ENCODE data around the gene TAF8. TPM values are rescaled to one million over a fixed set of nuclear protein-coding genes. Genes with fewer than 3 reads are reported as not detected.
A peak's percentile ranks its signal among the peaks of the same experiment; 100 is the strongest.

The TAF8 gene
- total RNA-seq, 1 donor from 2014 or later = 21.9 TPM

DNA sequence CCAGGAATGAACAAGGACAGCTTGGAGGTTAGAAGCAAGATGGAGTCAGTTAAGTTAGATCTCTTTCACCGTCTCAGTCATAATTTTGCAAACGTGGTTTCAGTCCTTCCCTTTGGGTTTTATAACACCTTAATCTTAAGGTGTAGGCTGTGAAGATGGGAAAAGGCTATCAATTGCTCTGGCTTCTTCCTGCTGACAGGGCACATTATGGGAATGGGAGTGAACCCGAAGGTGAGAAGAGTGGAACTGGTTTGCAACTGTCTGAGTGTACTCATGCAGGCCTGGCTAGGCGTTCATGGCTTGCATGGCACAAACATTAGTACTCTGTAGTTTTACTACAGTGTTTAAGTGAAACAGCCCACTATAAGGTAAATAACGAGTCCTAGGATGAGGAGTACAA, 9.4 kb downstream of the TAF8 start:
- peaks cover 54% of the 10 kb centered on the region for H3K36me3 Mint-ChIP-seq (ENCODE audit: low read depth, unreplicated experiment)
- DNase-seq (ENCODE audit: low spot score) = no peak
- H3K9me3 Mint-ChIP-seq (ENCODE audit: unreplicated experiment) = no peaks in the 10 kb centered on the region

GRCh38 chr6:42066156-42066675, 15.9 kb downstream of the TAF8 start:
- Mint-ChIP-seq H3K4me1 (ENCODE audit: unreplicated experiment) (no peaks in the 10 kb centered on the region), H3K9me3 (ENCODE audit: unreplicated experiment) (no peaks in the 10 kb centered on the region), H3K27ac (ENCODE audit: unreplicated experiment) (no peak overlapping the region), H3K4me3 (ENCODE audit: unreplicated experiment) (no peak overlapping the region), H3K36me3 (ENCODE audit: low read depth, unreplicated experiment) (peaks cover 16% of the 10 kb centered on the region), H3K27me3 (ENCODE audit: unreplicated experiment) (peaks cover 2% of the 10 kb centered on the region)
- DNase-seq (ENCODE audit: low spot score) = no peak
- TF ChIP-seq, protein P1, sequence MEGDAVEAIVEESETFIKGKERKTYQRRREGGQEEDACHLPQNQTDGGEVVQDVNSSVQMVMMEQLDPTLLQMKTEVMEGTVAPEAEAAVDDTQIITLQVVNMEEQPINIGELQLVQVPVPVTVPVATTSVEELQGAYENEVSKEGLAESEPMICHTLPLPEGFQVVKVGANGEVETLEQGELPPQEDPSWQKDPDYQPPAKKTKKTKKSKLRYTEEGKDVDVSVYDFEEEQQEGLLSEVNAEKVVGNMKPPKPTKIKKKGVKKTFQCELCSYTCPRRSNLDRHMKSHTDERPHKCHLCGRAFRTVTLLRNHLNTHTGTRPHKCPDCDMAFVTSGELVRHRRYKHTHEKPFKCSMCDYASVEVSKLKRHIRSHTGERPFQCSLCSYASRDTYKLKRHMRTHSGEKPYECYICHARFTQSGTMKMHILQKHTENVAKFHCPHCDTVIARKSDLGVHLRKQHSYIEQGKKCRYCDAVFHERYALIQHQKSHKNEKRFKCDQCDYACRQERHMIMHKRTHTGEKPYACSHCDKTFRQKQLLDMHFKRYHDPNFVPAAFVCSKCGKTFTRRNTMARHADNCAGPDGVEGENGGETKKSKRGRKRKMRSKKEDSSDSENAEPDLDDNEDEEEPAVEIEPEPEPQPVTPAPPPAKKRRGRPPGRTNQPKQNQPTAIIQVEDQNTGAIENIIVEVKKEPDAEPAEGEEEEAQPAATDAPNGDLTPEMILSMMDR (IDR thresholded peaks at IDR 0.05; ENCODE audit: unreplicated experiment) = no peak

More for the DNA sequence above, 9.4 kb downstream of the TAF8 start:
- Mint-ChIP-seq H3K4me1 (ENCODE audit: unreplicated experiment) (no peaks in the 10 kb centered on the region), H3K4me3 (ENCODE audit: unreplicated experiment) (peak overlapping the region; percentile 71), H3K27ac (ENCODE audit: unreplicated experiment) (no peak overlapping the region), H3K27me3 (ENCODE audit: unreplicated experiment) (peaks cover 2% of the 10 kb centered on the region)
- TF ChIP-seq, protein P1 (IDR thresholded peaks at IDR 0.05; ENCODE audit: unreplicated experiment) = no peak

DNA sequence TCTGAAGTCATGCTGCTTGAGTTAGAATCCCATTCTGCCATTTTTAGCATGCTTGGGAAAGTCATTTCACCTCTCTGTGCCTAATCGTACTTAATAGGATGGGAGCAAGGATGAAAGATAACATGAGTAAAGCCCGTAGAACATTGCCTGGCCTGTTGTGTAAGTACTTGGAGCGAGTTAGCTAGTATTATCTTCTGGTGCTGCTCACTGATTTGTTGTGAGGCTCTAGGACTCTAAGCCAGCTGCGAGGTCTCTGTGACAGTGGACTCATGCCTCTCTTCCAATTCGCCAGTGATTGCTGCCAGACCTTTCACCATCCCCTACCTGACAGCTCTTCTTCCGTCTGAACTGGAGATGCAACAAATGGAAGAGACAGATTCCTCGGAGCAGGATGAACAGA, 17.8 kb downstream of the TAF8 start:
- no peaks in the 10 kb centered on the region for H3K27me3 Mint-ChIP-seq (ENCODE audit: unreplicated experiment)
- no peaks in the 10 kb centered on the region for H3K4me1 Mint-ChIP-seq (ENCODE audit: unreplicated experiment)
- H3K27ac Mint-ChIP-seq (ENCODE audit: unreplicated experiment) = no peak overlapping the region
- H3K36me3 Mint-ChIP-seq (ENCODE audit: low read depth, unreplicated experiment) = peaks cover 20% of the 10 kb centered on the region
- DNase-seq (ENCODE audit: low spot score) = no peak
- H3K4me3 Mint-ChIP-seq (ENCODE audit: unreplicated experiment) = no peak overlapping the region
- H3K9me3 Mint-ChIP-seq (ENCODE audit: unreplicated experiment) = no peaks in the 10 kb centered on the region
- TF ChIP-seq, protein P1 (IDR thresholded peaks at IDR 0.05; ENCODE audit: unreplicated experiment) = no peak

DNA sequence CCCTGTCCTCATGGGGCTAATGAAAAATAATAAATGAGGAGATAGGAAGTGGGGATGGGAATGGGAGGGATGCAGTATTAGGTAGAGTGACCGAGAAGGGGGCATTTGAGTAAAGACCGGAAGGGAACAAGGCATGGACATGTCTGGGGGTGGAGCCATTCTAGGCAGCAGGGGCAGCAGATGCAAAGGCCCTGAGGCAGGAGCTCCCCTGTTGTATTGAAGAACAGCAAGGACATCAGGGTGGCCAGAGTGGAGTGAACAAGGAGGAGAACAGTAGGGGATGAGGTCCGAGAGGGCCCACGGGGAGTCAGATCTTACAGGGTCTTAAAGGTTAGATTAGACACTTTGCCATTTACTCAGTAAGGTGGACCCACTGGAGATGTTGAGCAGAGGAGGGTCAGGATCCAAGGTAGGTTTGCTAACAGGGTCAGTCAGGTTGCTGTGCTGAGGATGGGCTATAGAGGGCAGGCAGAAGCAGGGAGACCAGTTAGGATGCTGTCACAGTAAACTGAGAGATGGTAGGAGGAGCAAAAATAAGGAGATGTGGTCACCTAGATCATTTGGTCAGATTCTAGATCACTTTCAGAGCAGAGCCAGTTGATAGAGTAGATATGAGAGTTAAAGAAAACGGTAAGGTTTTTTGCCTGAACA, 18.7 kb downstream of the TAF8 start:
- no peak overlapping the region for H3K4me3 Mint-ChIP-seq (ENCODE audit: unreplicated experiment)
- H3K4me1 Mint-ChIP-seq (ENCODE audit: unreplicated experiment) = no peaks in the 10 kb centered on the region
- H3K36me3 Mint-ChIP-seq (ENCODE audit: low read depth, unreplicated experiment) = peaks cover 20% of the 10 kb centered on the region
- DNase-seq (ENCODE audit: low spot score) = no peak
- H3K9me3 Mint-ChIP-seq (ENCODE audit: unreplicated experiment) = no peaks in the 10 kb centered on the region
- H3K27ac Mint-ChIP-seq (ENCODE audit: unreplicated experiment) = no peak overlapping the region
- TF ChIP-seq, protein P1 (IDR thresholded peaks at IDR 0.05; ENCODE audit: unreplicated experiment) = no peak
- no peaks in the 10 kb centered on the region for H3K27me3 Mint-ChIP-seq (ENCODE audit: unreplicated experiment)

GRCh38 chr6:42071881-42072583, 21.7 kb downstream of the TAF8 start:
- Mint-ChIP-seq H3K4me1 (ENCODE audit: unreplicated experiment) (no peaks in the 10 kb centered on the region), H3K36me3 (ENCODE audit: low read depth, unreplicated experiment) (peaks cover 17% of the 10 kb centered on the region), H3K27me3 (ENCODE audit: unreplicated experiment) (no peaks in the 10 kb centered on the region), H3K9me3 (ENCODE audit: unreplicated experiment) (no peaks in the 10 kb centered on the region), H3K4me3 (ENCODE audit: unreplicated experiment) (no peak overlapping the region), H3K27ac (ENCODE audit: unreplicated experiment) (no peak overlapping the region)
- no peak for DNase-seq (ENCODE audit: low spot score)
- TF ChIP-seq, protein P1 (IDR thresholded peaks at IDR 0.05; ENCODE audit: unreplicated experiment) = no peak
